Measurements from ENCODE around the gene MBOAT2.
"Not testable (repeated sequence)": the region's sequence is repeated elsewhere in the genome, so short reads cannot be mapped to it uniquely, and the experiment has no call there.

Gene MBOAT2

GRCh38 chr2:8939486-8940114, 63.9 kb downstream of the MBOAT2 start:
- no peak for DNase-seq

- DNase-seq: no peak
Measured at GRCh38 chr2:8938384-8938783, 65.1 kb downstream of the MBOAT2 start.

DNA sequence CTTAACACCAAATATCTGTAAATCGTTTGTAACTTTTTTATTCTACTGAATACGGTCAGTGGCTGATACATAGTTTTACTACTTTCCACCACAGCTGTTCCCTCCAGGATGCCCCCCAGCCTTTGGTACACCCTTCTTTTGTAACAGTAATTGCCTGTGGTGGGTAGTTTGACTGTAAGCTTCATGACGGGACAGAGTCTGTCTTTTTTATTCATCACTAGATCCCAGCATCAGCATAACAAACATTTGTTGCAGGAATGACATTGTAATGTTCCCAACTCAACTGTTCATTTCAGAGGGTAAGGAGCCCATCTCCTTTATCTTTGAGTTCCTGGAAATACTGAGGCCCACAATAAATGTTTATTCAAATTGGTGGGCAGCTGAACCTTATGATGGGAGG, 67.5 kb downstream of the MBOAT2 start:
- DNase-seq: no peak

GRCh38 chr2:8934338-8934737, 69.1 kb downstream of the MBOAT2 start:
- DNase-seq: no peak

GRCh38 chr2:8932702-8933101, 70.8 kb downstream of the MBOAT2 start:
- no peak for DNase-seq

GRCh38 chr2:8930185-8930584, 73.3 kb downstream of the MBOAT2 start:
- not testable (repeated sequence) for DNase-seq

DNA sequence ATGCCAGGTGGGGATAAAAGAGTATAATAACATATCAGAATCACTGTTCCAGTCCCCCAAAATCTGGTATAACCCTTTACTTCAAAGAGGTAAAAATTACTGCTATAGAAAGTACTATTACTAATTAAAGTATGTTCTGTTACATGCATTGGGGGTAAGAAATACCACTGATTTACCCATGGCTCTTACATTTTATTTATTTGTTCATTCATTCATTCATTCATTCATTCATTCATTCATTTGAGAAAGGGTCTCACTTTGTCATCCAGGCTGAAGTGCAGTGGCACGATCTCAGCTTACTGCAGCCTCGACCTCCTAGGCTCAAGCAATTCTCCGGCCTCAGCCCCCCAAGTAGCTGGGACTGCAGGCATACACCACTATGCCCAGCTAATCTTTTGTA, 74.4 kb downstream of the MBOAT2 start:
- no peak for DNase-seq

DNA sequence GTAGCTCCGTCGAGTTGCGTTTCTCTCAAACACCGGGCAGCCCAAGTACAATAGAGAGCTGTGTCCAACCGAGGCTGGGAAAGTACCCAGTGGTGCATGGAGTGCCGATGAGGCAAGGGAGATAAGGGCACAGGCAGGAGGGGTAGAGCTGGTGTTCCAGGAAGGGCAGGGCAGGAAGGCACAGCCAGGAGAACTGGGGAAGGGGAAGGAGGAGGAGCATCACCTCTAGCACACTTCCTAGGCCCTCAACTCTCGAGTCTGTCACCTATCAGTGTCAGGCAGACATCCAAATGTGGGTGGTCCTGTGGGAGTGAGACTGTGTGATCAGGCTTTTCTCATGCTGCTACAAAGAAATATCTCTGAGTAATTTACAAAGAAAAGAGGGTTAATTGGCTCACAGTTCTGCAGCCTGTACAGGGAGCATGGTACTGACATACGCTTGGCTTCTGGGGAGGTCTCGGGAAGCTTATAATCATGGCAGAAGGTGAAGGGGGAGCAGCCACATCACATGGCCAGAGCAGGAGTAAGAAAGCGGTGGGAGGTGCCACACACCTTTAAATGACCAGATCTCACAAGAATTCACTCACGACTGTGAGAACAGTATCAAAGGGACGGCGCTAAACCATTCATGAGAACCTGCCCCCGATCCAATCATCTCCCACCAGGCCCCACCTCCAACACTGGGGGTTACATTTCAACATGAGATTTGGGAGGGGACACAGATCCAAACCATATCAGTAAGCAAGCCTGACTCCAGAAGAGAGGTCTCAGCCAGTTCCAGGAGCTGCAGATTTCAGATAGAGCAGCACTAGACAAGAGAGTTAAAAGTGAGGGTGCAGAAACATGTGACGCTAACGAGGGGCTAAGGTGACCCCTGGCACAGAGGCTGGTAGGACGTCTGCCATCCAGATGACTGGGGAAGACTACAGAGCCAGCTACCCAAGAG, 75.7 kb downstream of the MBOAT2 start:
- DNase-seq: no peak

GRCh38 chr2:8926356-8926755, 77.1 kb downstream of the MBOAT2 start:
- no peak for DNase-seq

GRCh38 chr2:8925411-8925810, 78.1 kb downstream of the MBOAT2 start:
- no peak for DNase-seq

DNA sequence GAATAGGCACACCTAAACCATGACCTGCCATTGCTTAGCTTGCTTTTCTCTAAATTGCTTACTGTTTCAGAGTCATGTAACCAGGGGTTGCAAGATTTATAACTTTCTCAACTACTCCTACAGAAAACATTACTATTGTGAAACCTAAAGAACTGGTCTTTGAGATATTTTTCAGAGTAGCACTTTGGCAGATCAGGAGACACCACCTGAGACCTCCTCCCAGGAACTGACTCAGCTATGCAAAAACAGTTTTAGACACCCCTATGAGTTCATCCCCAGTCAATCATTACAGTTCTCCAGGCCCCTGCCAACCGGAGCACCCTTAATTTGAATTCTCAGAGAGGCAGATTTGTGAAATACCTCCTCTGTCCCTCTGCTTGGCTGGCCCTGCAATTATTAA, 80.3 kb downstream of the MBOAT2 start:
- no peak for DNase-seq

GRCh38 chr2:8922431-8922830, 81.1 kb downstream of the MBOAT2 start:
- DNase-seq: no peak

DNA sequence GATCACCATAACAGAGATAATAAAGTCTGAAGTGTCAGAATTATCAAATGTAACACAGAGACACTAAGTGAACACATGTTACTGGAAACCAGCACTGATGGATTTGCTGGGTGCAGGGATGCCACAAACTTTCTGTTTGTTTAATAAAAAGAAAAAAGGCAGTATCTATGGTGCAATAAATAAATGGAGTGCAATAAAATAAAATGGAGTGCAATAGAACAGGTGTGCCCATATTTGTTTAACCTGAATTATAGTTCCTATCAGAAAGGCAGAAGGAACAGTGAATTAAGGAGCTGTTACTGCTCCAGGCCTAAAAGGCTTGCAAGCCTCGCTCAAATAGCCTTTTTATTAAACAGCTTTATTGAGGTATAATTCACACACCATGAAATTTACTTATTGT, 85.1 kb downstream of the MBOAT2 start:
- DNase-seq: no peak

DNA sequence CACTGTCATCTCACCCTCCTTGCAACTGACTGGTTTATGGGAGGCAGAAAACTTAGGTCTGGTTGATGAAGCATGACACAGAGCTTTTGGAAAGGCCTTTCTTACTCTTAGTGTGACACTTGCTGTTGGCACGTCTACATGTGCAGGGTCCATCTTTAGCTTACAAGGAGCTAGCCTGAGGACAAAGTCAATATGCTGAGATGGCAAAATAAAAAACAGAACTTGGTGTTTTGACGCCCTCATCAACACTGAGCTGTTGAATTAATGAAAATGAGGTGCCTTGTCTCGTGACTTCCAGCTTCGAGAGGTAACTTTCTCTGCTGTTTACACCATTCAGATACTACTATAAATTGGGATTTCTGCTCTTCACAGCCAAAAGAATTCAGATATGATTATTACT, 87.5 kb downstream of the MBOAT2 start:
- DNase-seq: no peak

GRCh38 chr2:8913767-8914166, 89.7 kb downstream of the MBOAT2 start:
- DNase-seq: not testable (repeated sequence)

GRCh38 chr2:8907764-8908288, 95.7 kb downstream of the MBOAT2 start:
- no peak for DNase-seq

DNA sequence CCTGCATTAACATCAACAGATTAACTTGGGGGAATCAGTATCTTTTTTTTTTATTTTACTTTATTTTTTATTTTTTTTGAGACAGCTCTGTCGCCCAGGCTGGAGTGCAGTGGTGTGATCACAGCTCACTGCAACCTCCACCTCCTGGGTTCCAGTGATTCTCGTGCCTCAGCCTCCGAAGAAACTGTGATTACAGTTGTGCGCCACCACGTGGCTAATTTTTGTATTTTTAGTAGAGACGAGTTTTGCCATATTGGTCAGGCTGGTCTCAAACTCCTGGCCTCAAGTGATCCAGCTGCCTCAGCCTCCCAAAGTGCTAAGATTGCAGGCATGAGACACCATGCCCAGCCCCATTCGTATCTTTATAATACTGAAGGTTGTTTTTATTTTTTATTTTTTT, 99.6 kb downstream of the MBOAT2 start:
- DNase-seq: not testable (repeated sequence)

DNA sequence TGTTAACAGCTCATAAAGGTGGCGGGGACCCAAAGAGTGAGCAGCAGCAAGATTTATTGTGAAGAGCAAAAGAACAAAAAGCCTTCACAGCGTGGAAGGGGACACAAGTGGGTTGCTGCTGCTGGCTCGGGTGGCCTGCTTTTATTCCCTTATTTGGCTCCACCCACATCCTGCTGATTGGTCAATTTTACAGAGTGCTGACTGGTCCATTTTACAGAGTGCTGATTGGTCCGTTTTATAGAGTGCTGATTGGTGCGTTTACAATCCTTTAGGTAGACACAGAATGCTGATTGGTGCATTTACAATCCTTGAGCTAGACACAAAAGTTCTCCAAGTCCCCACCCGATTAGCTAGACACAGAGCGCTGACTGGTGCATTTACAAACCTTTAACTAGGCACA, 100.7 kb downstream of the MBOAT2 start:
- not testable (repeated sequence) for DNase-seq

DNA sequence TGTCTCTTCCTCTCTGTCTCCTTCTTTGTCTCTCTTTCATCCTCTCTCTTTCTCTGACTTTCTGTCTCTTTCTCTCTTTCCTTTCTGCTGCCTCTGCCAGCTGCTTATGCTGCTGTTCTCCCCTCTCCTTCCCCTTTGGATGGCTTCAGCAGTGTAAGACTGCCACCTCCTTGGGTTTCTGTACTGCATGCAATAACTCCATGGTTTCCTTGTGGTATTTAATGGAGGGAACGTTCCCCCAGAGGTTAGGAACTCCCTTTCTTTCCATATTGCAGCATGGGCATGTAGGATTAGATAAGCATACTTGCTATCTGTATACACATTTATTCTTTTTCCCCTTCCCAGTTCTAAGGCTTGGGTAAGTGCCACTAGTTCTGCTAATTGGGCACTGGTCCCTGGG, 106.3 kb downstream of the MBOAT2 start:
- DNase-seq: not testable (repeated sequence)

DNA sequence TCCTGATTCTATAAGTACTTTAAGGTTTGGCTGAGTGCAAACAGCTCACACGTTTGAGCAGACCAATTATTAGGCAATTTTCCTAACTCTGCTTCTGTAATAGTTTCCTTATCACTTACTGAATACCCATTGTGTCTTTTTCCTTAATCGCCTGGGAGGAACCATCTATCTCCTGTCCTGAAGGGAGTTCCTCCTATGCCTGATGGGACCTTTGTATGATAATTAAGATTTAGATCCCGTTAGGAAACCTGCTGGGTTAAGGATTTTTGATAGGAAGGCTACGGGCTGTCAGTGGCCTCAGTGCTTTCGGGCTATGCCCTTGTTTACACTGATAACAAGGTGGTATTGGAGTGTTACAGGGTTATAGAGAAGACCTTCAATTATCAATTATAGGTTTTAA, 106.8 kb downstream of the MBOAT2 start:
- not testable (repeated sequence) for DNase-seq

- not testable (repeated sequence) for DNase-seq
Measured at GRCh38 chr2:8895087-8895912, 108.2 kb downstream of the MBOAT2 start.

GRCh38 chr2:8893978-8894820, 109.3 kb downstream of the MBOAT2 start:
- no peak for DNase-seq

Data from cerebellar nuclear complex (tissue), 1 donor.